ENCODE results near the gene ATG3. TPM values are rescaled to one million over a fixed set of nuclear protein-coding genes. Genes with fewer than 3 reads are reported as not detected.
A peak's percentile ranks its signal among the peaks of the same experiment; 100 is the strongest.

ATG3 gene
- total and polyA plus RNA-seq, 2 donors (not counting 3 experiments of a cell fraction or from before 2014, with no cell fraction given): 36.0 to 62.4 TPM

GRCh38 chr3:112546216-112546759 lies 15.5 kb downstream of the ATG3 start:
- Histone ChIP-seq H3K4me2 (ENCODE audit: insufficient read depth, low read length) (peak overlapping the region; percentile 40), H3K27me3 (ENCODE audit: control insufficient read depth in 2 of 2, insufficient read depth in 2 of 2, low read length in 2 of 2) (no peaks in the 10 kb centered on the region), H3K9me3 (replicated peaks; ENCODE audit: control insufficient read depth, insufficient read depth, low read length) (no peaks in the 10 kb centered on the region), H3K27ac (ENCODE audit: insufficient read depth, low read depth, low read length) (peak overlapping the region; percentile 10), H2AFZ (ENCODE audit: low read depth, low read length) (no peak overlapping the region), H3K4me3 (replicated peaks in 1 of 3; ENCODE audit: insufficient read depth in 1 of 3, low read depth in 1 of 3, low read length in 3 of 3) (no peak overlapping the region), H3K9me1 (replicated peaks; ENCODE audit: control insufficient read depth, extremely low read depth, insufficient read depth, low read length) (no peaks in the 10 kb centered on the region), H3K79me2 (ENCODE audit: control insufficient read depth, insufficient read depth, low read length) (peaks cover 3% of the 10 kb centered on the region), H3K4me1 (ENCODE audit: control insufficient read depth, extremely low read depth, insufficient read depth, low read length) (peaks cover 12% of the 10 kb centered on the region), H4K20me1 (replicated peaks; ENCODE audit: control insufficient read depth, extremely low read depth, insufficient read depth, low read length) (no peaks in the 10 kb centered on the region), H3K36me3 (ENCODE audit: control insufficient read depth in 2 of 2, extremely low read depth in 1 of 2, insufficient read depth in 2 of 2, low read length in 2 of 2) (peaks cover 0 to 5% of the 10 kb centered on the region in 2 experiments), H3K9ac (replicated peaks; ENCODE audit: extremely low read depth, insufficient read depth, low read length) (no peak overlapping the region)
- TF ChIP-seq MAX (IDR thresholded peaks at IDR 0.05; ENCODE audit: insufficient read depth, insufficient read length) (no peak), EZH2 (IDR thresholded peaks at IDR 0.05; ENCODE audit: borderline replicate concordance, low read depth, low read length, severe bottlenecking) (no peak), GATA2 (IDR thresholded peaks at IDR 0.05; ENCODE audit: insufficient read depth, insufficient read length, low read depth, low read length) (peak; percentile 71), MYC (IDR thresholded peaks at IDR 0.05; ENCODE audit: low read depth, low read length) (no peak), POLR2AphosphoS5 (IDR thresholded peaks at IDR 0.05; ENCODE audit: insufficient read depth, low read depth, low read length) (no peak), FOS (IDR thresholded peaks at IDR 0.05; ENCODE audit: borderline replicate concordance, insufficient read depth, low read length) (peak; percentile 58), CTCF (IDR thresholded peaks at IDR 0.05; ENCODE audit: extremely low read depth in 1 of 2, insufficient read depth in 1 of 2, low read depth in 1 of 2, low read length in 2 of 2) (no peak), JUN (IDR thresholded peaks at IDR 0.05; ENCODE audit: borderline replicate concordance, insufficient read depth, insufficient read length, low read depth) (peak; percentile 18), POLR2A (IDR thresholded peaks at IDR 0.05; ENCODE audit: low read depth, low read length) (no peak)
- intact Hi-C loops (cut with micrococcal nuclease): no loop called here
- FAIRE-seq (no peak), DNase-seq (ENCODE audit: low read depth, low spot score) (peak; percentile 37)
- POLR2A ChIA-PET: no interaction called here
- dilution Hi-C loops (cut with MboI; ENCODE audit: extremely low pct_ligation_motif_present, low sequenced_read_pairs): no loop called here
- no TSS peak for BruUV-seq (replicated peaks)
- CTCF ChIA-PET: interaction anchor here (1.7 kb wide), 1 partner anchor 435 kb away, joined by 5 read pairs; no protein-coding TSS in a partner anchor

Data from endothelial cell of umbilical vein (primary cell).